GM21360 (cell line): Measurements from ENCODE around the gene C19orf38.
"Not testable (repeated sequence)": the region's sequence is repeated elsewhere in the genome, so short reads cannot be mapped to it uniquely, and the experiment has no call there.

ENCODE experiments used
- ATAC-seq: cut with Tn5 transposase; IDR thresholded peaks from one replicate; pipeline ENCODE4 v1.9.1; 2021; ENCODE audit warnings: mild to moderate bottlenecking, moderate library complexity; ENCODE audit not compliant: unreplicated experiment

Gene C19orf38

DNA sequence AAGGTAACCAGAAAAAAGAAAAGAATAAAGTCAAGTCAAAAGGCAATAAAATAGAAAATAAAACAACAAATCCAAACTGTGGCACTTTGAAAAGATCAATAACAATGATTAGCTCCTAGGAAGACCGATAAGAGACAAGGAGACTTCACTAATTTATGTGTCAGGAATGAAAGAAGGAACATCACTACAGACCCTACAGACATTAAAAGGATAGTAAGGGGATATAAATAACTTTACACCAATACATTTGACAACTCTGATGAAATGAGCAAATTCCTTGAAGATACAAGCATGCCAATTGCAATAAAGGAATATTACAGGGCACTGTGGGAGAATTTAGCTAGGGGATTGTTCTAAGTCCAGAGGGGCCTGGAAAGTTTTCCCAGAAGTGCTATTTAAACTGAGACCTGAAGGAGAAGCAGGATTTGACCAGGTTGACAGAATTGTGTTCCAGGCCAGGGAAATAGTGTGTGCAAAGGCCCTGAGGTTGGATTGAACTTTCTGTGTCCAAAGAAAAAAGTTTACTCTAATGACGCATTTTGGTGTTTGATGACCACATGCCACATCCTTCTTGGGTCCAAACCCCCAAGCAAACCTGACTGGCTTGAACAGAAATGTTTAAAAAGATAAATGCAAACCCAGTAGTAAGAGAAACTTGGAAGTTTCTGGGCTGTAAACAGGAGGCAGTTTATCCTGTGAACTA, 1.6 kb upstream of the C19orf38 start:
- no peak for ATAC-seq

DNA sequence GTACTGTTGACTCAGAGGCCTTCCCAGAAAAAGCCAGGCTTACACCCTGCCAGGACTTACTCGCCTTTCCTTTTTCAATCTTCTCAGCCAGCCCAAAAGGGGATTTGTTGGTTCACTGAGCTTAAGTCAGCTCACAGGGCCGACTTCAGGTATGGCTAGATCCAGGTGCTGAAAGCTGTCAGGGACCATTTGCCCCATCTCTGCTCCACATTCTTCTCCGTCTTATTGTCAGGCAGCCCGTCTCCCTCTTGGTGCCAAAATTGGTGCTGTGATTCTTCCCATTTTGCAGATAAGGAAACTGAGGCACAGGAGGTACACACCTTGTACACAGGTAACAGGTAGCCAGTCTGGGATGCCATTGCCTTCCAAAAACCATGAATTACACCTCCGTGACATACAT, 2.4 kb downstream of the C19orf38 start:
- no peak for ATAC-seq

DNA sequence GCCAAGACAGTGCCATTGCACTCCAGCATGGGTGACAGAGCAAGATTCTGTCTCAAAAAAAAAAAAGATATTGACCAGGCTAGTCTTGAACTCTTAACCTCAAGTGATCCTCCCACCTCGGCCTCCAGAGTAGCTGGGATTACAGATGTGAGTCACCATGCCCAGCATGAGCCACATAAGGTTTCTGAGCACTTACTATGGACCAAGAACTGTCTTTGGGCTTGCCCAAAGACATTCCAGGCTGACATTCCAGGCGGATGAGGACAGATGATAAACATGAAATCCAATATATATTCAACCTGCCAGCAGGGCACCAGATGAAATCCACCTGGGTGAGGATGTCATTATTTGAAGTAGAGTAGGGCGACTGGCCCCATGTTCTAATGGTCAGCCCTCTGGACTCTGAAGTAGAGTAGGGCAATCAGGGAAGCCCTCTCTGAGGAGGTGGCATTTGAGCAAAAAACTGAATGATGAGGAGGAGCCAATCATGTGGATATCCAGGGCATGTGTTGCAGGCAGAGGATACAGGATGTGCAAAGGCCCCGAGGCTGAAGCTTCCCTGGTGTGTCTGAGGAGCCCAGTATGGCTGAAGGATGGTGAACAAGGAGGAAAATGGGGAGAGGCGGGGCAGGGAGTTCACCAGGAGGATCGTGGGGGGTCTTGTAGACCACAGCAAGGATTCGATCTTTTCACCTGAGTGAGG, 4.0 kb downstream of the C19orf38 start:
- no peak for ATAC-seq

DNA sequence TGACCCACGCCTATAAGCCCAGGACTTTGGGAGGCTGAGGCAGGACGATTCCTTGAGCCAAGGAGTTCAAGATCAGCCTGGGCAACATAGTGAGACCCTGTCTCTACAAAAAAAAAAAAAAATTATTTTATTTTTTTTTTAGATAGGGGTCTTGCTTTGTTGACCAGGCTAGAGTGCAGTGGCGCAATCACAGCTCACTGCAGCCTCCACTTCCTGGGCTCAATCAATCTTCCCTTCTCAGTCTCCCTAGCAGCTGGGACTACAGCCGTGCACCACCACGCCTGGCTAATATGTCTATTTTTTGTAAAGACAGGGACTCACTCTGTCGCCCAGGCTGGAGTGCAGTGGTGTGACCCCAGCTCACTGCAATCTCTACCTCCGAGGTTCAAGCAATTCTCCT, 4.7 kb downstream of the C19orf38 start:
- ATAC-seq, result no peak

DNA sequence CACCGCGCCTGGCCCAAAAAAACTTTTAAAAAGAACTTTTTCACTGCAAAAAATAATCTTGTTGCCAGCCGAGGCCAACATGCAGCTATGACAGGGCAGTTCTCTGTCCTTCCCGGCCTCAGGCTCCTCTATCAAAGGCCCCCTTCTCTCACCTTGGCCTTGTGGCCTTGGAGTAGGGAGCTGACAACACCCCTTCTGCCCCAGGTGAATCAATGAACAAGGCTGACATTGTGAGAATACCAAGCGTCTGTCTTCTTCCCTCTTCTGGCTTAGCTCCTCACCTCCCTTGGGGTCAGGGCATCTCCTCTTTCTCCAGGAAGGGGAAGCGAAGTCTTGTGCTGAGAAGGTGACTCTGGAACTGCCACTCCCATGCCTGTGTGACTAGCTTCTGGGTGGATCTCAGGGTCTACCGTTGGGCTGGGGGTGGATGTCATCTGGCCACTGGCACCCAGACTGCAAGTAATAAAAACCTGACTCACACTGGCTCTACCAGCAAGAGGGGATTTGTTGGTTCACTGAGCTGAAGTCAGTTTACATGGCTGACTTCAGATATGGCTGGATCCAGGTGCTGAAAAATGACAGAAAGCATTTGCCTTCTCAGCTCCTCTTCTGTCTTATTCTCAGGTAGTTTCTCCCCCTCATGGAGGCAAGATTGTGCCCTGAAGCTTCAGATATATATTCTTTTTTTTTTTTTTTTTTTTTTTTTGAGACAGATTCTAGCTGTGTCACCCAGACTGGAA, 6.3 kb downstream of the C19orf38 start:
- no peak for ATAC-seq

DNA sequence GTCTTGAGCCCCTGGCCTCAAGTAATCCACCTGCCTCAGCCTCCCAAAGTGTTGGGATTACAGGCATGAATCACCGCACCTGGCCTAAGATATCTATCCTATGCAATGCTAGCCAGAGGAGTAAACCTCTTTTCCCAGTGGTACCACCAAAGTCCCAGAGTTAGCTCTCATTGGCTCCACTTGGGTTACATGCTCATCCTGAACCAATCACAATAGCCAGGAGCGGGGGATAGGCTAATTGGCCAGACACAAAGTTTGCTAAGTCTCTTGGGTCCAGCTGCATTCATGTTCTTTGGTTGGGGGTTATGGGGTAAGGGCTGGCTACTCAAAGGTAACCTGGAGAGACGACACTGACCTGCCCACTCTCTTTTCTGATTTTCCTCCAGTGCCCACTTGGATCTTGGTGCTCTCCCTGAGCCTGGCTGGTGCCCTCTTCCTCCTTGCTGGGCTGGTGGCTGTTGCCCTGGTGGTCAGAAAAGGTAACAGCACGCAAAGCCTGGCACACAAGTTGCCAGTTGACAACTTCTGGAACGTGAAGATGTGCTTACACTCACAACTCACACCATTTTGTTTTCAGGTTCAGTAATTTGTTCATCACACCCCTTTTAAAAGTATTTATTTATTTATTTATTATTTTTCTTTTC, 7.8 kb downstream of the C19orf38 start:
- no peak for ATAC-seq

DNA sequence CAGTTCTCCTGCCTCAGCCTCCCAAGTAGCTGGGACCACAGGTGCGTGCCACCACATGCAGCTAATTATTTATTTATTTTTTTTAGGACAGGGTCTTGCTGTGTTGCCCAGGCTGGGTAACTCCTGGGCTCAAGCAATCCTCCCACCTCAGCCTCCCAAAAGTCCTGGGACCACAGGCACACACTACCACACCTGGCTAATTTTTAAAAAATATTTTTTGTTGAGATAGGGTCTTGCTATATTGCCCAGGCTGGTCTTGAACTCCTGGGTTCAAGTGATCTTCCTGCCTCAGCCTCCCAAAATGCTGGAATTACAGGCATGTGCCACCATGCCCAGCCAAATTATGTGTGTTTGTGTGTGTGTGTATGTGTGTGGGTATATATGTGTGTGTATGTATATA, 8.7 kb downstream of the C19orf38 start:
- not testable (repeated sequence) for ATAC-seq

DNA sequence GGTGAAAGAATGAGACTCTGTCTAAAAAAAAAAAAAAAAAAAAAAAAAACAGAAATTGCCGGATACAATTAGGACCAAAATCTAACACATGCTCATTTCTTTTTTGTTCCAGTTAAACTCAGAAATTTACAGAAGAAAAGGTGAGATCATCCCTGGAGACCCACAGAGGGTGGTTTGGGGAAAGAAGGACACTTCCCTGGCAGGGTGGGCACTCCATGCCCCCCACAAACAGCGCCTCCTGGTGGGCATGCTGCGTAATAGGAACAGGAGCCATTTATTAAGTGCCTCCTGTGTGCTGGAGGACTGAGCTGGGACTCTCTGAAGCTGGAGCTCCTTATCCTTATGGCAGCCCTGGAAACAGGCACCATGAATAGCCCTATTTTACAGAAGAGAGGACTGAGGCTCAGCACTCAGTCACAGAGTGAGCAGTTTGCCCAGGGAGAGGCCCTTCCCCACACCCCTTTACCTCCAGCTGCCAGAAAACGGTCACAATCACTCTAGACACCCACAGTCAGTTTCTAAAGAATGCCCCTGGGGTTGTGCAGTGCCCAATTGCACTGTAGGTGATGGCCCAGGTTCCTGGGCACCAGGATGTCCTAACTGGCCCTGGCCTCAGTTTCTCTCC, 10.1 kb downstream of the C19orf38 start:
- no peak for ATAC-seq

DNA sequence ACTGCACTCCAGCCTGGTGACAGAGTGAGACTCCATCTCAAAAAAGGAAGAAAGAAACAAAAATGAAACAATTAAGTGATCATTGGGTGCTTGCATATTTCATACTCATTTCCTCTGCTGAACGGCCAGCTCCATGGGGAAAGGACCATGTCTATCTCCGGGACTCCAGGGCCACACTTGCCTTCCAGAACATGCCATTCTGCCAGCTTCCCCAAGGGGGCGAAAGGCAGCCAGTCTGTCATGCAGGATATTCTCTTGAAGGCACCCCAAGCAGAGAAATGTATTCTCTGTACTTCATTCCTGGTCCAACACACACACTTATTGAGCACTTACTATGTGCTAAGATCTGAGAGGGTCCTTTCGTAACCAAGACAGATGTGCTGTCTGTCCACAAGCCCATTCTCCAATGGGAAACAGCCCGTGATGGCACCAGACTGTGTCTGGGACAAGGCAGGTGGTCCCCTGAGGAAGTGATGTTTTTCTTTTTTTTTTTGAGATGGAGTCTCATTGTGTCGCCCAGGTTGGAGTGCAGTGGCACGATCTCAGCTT, 13.0 kb downstream of the C19orf38 start:
- no peak for ATAC-seq

DNA sequence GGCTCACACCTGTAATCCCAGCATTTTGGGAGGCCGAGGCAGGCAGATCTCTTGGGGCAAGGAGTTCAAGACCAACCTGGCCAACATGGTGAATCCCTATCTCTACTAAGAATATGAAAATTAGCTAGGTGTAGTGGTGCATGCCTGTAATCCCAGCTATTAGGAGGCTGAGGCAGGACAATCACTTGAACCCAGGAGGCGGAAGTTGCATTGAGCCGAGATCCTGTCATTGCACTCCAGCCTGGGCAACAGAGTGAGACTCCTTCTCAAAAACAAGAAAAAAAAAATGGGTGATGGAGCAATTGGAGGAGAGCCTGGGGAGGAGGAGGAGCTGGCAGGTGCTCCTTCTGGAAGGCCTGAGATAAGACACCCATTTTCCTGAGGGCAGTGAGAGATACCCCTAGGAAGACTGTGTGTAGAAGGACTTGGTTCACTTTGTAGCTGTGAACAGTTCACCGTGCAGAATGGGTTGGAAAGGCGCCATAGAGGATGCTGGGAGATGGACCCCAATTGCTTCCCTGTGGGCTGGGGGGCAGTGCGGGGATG, 14.4 kb downstream of the C19orf38 start:
- ATAC-seq, result no peak

DNA sequence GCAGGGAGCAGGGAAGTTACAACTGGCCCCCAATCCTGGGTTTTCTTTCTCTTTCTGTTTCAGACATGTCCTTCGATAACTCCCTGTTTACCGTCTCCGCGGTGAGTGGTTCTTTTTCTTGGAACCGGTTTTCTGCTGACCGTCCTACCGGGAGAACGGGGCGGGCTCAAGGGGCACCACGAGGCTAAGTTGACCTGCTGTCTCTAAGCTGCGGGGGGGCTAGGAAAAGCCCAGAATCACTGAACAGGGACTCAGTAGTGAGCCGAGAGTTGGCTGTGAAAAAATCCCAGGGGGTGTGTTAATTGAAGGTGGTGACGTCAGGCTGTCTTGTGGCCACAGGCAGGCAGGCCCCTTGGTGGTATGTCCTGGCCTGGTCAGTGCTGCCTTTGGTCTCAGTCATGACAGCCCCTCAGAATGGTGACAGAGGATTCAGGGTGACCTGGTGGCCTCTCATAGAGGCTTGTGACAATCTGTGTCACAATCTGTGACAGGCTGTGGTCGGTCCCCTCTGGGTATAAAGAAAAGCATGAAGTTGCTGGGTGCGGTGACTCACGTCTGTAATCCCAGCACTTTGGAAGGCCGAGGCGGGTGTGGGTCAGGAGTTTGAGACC, 15.0 kb downstream of the C19orf38 start:
- no peak for ATAC-seq

DNA sequence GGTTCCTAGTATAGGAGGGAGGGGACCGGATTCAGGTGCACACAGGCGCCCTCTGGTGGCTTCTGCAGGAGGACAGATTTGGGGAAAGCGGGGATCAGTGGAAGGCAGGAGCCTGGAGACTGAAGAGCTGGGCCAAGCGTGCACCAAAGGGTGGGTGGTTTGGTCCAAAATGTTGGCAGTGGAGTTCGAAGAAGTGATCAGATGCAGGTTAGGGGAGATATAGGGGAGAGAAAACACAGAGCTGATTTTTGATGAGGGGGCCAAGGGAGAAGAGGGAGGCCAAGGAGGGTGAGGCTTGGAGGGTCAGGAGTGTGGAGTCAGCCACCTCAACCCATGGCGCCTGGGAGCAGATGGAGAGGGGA, 16.3 kb downstream of the C19orf38 start:
- no peak for ATAC-seq

DNA sequence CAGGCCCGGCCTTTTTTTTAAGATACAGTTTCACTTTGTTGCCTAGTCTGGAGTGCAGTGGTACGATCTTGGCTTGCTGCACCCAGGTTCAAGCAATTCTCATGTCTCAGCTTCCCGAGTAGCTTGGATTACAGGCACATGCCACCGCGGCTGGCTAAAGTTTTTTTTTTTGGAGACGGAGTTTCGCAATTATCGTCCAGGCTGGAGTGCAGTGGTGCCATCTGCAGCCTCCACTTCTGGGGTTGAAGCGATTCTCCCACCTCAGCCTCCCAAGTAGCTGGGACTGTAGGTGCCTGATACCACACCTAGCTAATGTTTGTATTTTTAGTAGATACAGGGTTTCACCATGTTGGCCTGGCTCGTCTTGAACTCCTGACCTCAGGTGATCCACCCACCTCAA, 18.3 kb downstream of the C19orf38 start:
- no peak for ATAC-seq

DNA sequence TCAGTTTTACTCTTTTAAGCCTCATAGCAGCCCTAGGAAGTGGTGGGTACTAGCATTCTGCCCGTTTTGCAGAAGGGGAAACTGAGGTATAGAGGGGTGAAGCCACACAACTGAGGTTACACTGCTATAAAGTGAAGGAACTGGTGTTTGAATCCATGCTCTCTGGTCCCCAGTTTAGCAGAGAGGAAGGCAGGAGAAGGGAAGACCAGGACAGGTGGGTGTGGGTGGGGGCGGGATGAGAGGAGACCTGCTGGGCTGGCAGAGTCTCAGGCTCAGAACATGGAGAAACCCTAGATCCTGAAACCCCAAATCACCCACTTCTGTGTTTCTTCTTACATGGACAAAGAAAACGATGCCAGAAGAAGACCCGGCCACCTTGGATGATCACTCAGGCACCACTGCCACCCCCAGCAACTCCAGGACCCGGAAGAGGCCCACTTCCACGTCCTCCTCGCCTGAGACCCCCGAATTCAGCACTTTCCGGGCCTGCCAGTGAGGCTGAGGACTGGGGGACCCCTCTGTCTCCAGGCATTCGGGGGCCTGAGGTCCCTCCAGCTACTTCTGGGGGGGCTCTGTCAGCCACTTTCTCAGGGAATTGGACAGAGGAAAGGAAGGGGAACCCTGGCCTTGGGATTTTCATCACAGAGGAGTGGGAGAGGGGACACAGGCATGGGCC, 20.8 kb downstream of the C19orf38 start:
- no peak for ATAC-seq

DNA sequence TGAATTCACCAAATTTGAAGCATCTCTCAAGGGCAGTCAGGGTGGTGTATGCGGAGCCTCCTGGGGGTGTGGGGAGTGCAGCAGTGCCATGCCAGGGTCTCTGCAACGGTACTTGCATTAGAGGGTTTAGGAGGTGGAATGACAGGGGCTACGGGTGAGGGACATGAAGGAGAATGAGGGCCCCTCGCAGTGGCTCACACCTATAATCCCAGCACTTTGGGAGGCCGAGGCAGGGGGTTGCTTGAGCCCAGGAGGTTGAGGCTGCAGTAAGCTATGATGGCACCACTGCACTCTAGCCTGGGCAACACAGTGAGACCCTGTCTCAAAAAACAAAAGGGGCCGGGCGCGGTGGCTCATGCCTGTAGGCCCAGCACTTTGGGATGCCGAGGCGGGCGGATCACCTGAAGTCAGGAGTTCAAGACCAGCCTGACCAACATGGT, 21.7 kb downstream of the C19orf38 start:
- not testable (repeated sequence) for ATAC-seq

DNA sequence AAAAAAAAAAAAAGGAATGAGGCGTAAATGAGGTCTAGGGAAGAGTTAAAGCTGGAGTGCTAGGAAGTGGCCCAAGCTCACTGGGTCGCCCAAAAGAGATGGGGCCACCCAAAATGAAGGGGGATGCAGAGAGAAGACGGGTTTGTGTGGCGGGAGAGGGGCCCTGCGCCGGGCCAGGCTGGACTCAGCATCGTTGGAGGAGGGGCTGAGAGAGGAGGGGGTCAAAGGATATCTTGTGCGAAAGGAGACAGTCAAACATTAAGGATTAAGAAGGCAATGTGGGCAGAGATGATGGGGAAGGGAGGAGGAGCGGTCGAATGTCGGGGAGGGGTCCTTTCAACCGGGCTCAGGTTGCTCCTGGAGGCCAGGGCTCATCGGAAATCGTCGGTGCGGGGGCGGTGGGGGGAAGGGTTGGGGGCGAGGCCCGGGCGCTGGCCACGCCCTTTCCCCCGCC, 22.3 kb downstream of the C19orf38 start:
- ATAC-seq, result no peak

DNA sequence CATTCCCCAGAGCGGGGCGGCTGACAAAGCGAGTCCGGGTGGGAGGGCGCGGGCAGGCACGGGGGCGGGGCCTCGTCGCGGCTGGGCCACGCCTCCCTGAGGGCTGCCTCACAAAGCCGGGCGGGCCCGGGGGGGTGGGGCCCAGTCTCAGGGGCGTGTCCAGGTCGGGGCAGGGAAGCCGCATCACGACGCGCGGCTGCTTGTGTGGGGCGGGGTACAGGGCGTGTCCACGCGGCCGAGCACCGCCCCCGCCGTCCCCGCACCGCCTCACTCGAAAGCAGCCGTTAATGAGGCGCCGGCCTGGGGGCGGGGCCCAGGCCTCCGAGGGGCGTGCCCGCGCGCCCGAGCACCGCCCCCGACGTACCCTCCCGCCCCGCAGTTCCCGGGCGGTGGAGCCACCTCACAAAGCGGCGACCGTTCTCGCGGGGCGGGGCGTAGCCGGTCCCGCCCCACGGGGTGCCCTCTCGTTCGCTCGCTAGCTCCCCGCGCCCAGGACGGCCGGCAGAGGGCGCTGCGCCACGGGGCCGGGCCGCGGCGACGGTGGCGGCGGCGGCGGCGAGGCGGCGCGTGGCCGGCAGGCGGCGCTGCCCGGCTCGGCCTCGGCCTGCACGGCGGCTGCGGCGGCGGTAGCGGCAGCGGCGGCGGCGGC, 22.9 kb downstream of the C19orf38 start, which contains the start of gene CARM1:
Gene CARM1 (plus strand): TSS at position 599 of the 649 bp plus-strand sequence. CDS start 150 bp downstream, outside the sequence.
- ATAC-seq, result peak; percentile 68

DNA sequence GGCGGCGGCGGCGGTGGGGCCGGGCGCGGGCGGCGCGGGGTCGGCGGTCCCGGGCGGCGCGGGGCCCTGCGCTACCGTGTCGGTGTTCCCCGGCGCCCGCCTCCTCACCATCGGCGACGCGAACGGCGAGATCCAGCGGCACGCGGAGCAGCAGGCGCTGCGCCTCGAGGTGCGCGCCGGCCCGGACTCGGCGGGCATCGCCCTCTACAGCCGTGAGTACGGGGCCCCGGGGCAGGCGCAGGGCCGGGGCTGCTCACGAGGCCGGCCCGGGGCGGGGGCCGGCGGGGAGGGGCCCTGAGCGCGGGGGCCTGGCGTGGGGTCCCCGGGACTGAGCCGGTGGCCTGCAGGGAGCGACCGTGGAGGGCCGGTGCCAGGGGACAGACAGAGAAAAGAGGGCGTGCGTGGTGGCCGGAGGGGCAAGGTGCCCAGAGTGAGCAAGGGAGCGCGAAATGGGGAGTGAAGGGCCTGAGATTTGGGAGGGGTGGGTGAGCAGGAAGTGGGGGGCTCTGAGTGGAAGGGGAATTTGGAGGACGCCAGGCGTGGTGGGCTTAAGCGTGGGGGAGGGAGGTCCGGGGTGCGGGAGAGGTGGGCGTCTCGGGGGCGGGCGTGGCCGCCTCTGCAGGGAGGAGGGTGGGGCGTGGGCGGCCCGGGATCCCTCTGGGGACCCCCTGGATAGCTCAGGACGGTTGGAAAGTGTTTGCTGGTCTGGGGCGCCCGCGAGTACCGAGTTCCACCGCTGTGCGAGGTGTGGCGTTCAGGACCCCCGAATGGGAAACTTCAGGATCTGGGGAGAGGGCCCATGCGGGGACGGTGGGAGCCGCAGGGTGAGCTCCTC, 23.7 kb downstream of the C19orf38 start:
- ATAC-seq, result peak; percentile 5
